ENCODE results near the gene AAGAB. TPM values are rescaled to one million over a fixed set of nuclear protein-coding genes. Genes with fewer than 3 reads are reported as not detected.

AAGAB gene
- total and polyA plus RNA-seq, 9 donors = 7.8 to 37.1 (median 22.8) TPM

DNA sequence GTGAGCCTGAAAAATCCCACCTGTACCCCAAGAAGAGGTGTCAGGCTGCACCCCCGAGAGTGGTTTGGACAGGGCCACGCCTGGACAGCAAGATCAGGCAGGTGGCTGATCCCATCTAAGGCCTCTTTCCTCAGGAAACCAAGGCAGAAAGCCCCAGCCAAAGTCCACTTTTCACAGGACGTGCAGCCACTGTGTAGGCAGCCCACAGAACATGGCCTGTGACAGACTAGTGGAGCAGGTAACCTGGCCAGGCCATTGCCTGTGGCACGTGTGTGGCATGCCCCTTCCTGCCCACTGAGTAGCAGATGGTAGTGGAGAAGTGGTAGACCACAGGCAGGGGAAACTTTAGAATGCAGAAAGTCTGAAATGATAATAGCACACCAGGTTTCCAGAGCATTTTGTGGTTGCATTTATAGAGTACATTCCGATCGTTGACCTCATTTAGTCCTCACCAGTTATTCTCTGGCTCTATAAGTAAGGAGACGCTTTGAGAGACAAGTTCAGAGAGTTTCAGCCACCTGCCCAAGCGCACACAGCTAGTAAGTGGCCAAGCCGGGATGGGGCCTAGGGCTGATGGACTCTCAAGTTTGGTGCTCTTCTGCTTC is 68.7 kb downstream of the AAGAB start:
- no peak for TF ChIP-seq CTCF (IDR thresholded peaks at IDR 0.05)
- TF ChIP-seq POLR2A (IDR thresholded peaks at IDR 0.05) = no peak
- no peak for TF ChIP-seq EP300 (IDR thresholded peaks at IDR 0.05)
- no peak overlapping the region for H3K4me3 ChIP-seq
- no peaks in the 10 kb centered on the region for H3K36me3 ChIP-seq
- intact Hi-C loops (cut with DNase I) = loop anchor here in 1 of 4 donors (10.0 kb wide), 1 partner anchor 121 kb away; the partner anchor contains the start of gene SMAD3
- H3K27me3 ChIP-seq = no peaks in the 10 kb centered on the region
- 72 to 84% (median 77%) methylated on average over 9 of the region's 9 CpGs for WGBS, 3 donors
- H3K4me1 ChIP-seq (ENCODE audit: insufficient read depth) = peaks cover 27% of the 10 kb centered on the region
- no peaks in the 10 kb centered on the region for H3K9me3 ChIP-seq
- no peak for DNase-seq
- H3K27ac ChIP-seq = peak overlapping the region in 1 of 2 donors; percentile 81

GRCh38 chr15:67185051-67185450 is 69.4 kb downstream of the AAGAB start:
- TF ChIP-seq CTCF (IDR thresholded peaks at IDR 0.05) (no peak), POLR2A (IDR thresholded peaks at IDR 0.05) (no peak), EP300 (IDR thresholded peaks at IDR 0.05) (no peak)
- Histone ChIP-seq H3K27me3 (no peaks in the 10 kb centered on the region), H3K4me1 (ENCODE audit: insufficient read depth) (peaks cover 27% of the 10 kb centered on the region), H3K4me3 (no peak overlapping the region), H3K36me3 (no peaks in the 10 kb centered on the region), H3K9me3 (no peaks in the 10 kb centered on the region), H3K27ac (peak overlapping the region; percentile 8 to 81)
- no peak for DNase-seq
- 72 to 88% (median 81%) methylated on average over 6 of the region's 6 CpGs for WGBS, 3 donors
- intact Hi-C loops (cut with DNase I) = loop anchor here in 1 of 4 donors (10.0 kb wide), 1 partner anchor 120 kb away; the partner anchor contains the start of gene SMAD3

GRCh38 chr15:67184208-67184925 is 70.1 kb downstream of the AAGAB start:
- Histone ChIP-seq H3K9me3 (no peaks in the 10 kb centered on the region), H3K27ac (no peak overlapping the region), H3K4me3 (no peak overlapping the region), H3K4me1 (ENCODE audit: insufficient read depth) (peaks cover 26% of the 10 kb centered on the region), H3K27me3 (no peaks in the 10 kb centered on the region), H3K36me3 (no peaks in the 10 kb centered on the region)
- DNase-seq = peak in 1 of 5 donors; percentile 41
- intact Hi-C loops (cut with DNase I) = loop anchor here in 1 of 4 donors (10.0 kb wide), 1 partner anchor 120 kb away; the partner anchor contains the start of gene SMAD3
- WGBS, 3 donors = 87 to 96% (median 89%) methylated on average over 18 of the region's 18 CpGs
- TF ChIP-seq EP300 (IDR thresholded peaks at IDR 0.05) = no peak
- TF ChIP-seq CTCF (IDR thresholded peaks at IDR 0.05) = no peak
- TF ChIP-seq POLR2A (IDR thresholded peaks at IDR 0.05) = no peak

DNA sequence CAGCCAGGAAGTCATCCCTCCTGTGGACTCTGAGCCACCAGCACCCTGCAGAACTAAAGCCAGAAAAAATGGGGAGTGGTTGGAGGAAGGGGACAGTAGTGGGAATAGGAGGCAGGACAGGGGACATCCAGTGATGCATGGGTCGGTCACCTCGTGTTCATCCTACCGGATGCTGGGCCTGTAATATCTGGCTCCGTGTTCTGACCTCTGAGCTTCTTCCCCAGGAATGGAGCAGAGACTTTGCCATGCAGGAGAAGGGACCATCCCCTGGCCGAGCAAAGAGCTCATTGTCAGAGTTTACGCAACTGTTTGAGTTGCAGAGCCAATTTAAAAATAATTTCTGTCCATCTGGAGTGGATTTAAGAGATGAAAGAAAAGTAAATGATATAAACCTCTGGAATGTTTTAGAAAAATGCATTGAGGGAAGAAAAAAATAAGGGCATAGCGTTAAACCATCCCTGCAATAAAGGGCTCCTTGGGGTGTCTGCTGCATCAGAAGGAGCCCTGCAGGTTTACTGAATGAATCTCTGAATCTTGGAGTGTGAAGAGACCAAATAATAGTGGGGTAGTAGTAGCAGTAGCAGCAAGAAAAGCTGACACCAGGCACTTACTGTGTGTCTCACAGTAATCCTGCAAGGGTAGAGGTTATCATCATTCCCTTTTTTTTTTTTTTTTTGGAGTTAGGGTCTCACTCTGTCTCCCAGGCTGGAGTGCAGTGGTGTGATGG is 70.9 kb downstream of the AAGAB start:
- 72 to 84% (median 74%) methylated on average over 7 of the region's 7 CpGs for WGBS, 3 donors
- Histone ChIP-seq H3K36me3 (no peaks in the 10 kb centered on the region), H3K27ac (no peak overlapping the region), H3K27me3 (no peaks in the 10 kb centered on the region), H3K4me3 (no peak overlapping the region), H3K9me3 (no peaks in the 10 kb centered on the region), H3K4me1 (ENCODE audit: insufficient read depth) (peaks cover 25% of the 10 kb centered on the region)
- intact Hi-C loops (cut with DNase I) = loop anchor here in 1 of 4 donors (10.0 kb wide), 1 partner anchor 119 kb away; the partner anchor contains the start of gene SMAD3
- no peak for DNase-seq
- TF ChIP-seq EP300 (IDR thresholded peaks at IDR 0.05) = no peak
- no peak for TF ChIP-seq CTCF (IDR thresholded peaks at IDR 0.05)
- TF ChIP-seq POLR2A (IDR thresholded peaks at IDR 0.05) = no peak
